Activated naive CD4-positive, alpha-beta T cell treated with anti-CD3 and anti-CD28 coated beads for 36 hours (primary cell): ENCODE measurements around the gene PARP12. TPM values are rescaled to one million over a fixed set of nuclear protein-coding genes. Genes with fewer than 3 reads are reported as not detected.
A peak's percentile ranks its signal among the peaks of the same experiment; 100 is the strongest.
"Not testable (repeated sequence)": the region's sequence is repeated elsewhere in the genome, so short reads cannot be mapped to it uniquely, and the experiment has no call there.

ENCODE experiments used
- CTCF ChIA-PET: fragments of 350-600 bp; sonication (Branson Sonifier 250); formaldehyde crosslinking; loops from one replicate; lab custom pipeline; 2021; ENCODE audit warnings: antibody characterized with exemption; lab: Charles Lee
- DNase-seq: peaks from one replicate; pipeline ENCODE4 v3.0.0-alpha.2; 2020
- H3K27ac Mint-ChIP-seq: one replicate; pipeline ENCODE4 v1.8.0; 2021; ENCODE audit warnings: mild to moderate bottlenecking, mixed read lengths
- H3K27me3 Mint-ChIP-seq: one replicate; pipeline ENCODE4 v1.8.0; 2021; ENCODE audit warnings: low read depth, mixed read lengths
- H3K36me3 Mint-ChIP-seq: one replicate; pipeline ENCODE4 v1.8.0; 2021; ENCODE audit warnings: low read depth, mixed read lengths
- H3K4me1 Mint-ChIP-seq: one replicate; pipeline ENCODE4 v1.8.0; 2021; ENCODE audit warnings: low read depth, mixed read lengths
- H3K4me3 Mint-ChIP-seq: one replicate; pipeline ENCODE4 v1.8.0; 2021; ENCODE audit warnings: mild to moderate bottlenecking, moderate library complexity, mixed read lengths
- H3K9me3 Mint-ChIP-seq: one replicate; pipeline ENCODE4 v1.8.0; 2021; ENCODE audit warnings: mixed read lengths
- intact Hi-C: fragments of 100-400 bp; cut with micrococcal nuclease; formaldehyde crosslinking; loops from one replicate; pipeline ENCODE4 v1.15.1; 2023
- total RNA-seq, 2 experiments: library from RNA; stranded (reverse); gene quantifications; one replicate each; pipeline ENCODE4 v1.2.3, GENCODE V29; 2021

Gene PARP12
- total RNA-seq: 10 to 100 TPM; 25.2 to 25.3 TPM

- peak within 1 kb of the TSS; percentile 81 for H3K4me3 Mint-ChIP-seq
- CTCF ChIA-PET: interaction anchor here (0.5 to 1.4 kb wide), 2 partner anchors 166 to 264 kb away, joined by 3 to 8 read pairs; no protein-coding TSS in a partner anchor
- intact Hi-C loops: loop anchor here (1.0 to 5.0 kb wide), 6 partner anchors 113 to 415 kb away; partner anchors contain the start of gene RAB19
- no peaks in the 10 kb centered on the region for H3K27me3 Mint-ChIP-seq
- peaks cover 18% of the 10 kb centered on the region for H3K9me3 Mint-ChIP-seq
- H3K27ac Mint-ChIP-seq: no peak within 1 kb of the TSS
- H3K36me3 Mint-ChIP-seq: peaks cover 10% of the 10 kb centered on the region
- peak; percentile 76 for DNase-seq
- peaks cover 35% of the 10 kb centered on the region for H3K4me1 Mint-ChIP-seq
Observed at GRCh38 chr7:140062528-140063299, at the start of gene PARP12. TSS of gene PARP12 (minus strand) at chr7:140062951. CDS start at chr7:140062847, 104 bp downstream.

- intact Hi-C loops, H3K4me3 Mint-ChIP-seq, H3K27me3 Mint-ChIP-seq, H3K9me3 Mint-ChIP-seq, H3K4me1 Mint-ChIP-seq, H3K27ac Mint-ChIP-seq, DNase-seq: not testable (repeated sequence)
- CTCF ChIA-PET: interaction anchor here (0.9 kb wide), 1 partner anchor 11 kb away, joined by 3 read pairs; no protein-coding TSS in a partner anchor
- peaks cover 38% of the 10 kb centered on the region for H3K36me3 Mint-ChIP-seq
Observed at GRCh38 chr7:140108777-140109176, 46.0 kb upstream of the PARP12 start.

GRCh38 chr7:140096459-140096858, 33.7 kb upstream of the PARP12 start:
- intact Hi-C loops: no loop called here
- DNase-seq: no peak
- Mint-ChIP-seq H3K9me3 (no peaks in the 10 kb centered on the region), H3K4me3 (no peak overlapping the region), H3K4me1 (no peaks in the 10 kb centered on the region), H3K36me3 (peaks cover 42% of the 10 kb centered on the region), H3K27ac (no peak overlapping the region), H3K27me3 (no peaks in the 10 kb centered on the region)
- CTCF ChIA-PET: no interaction called here

DNA sequence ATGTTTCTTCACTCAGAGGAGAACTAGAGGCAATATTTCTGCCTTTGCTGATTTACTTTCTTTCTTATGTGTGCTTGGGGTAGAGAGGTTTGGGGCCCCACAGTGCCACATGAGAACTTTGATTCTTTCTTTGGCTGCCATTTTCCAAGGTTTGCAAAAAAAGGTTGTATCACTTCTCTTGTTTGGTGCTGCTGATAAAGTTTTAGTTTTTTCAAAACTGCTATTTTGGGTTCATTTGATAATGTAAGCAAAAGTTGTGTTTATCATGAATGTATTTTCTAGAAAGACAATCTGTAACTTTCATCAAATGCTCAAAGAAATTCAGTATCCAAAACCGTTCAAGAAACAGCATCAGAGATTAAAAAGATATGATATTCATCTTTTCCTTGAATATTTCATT, 30.6 kb upstream of the PARP12 start:
- DNase-seq: no peak
- intact Hi-C loops: no loop called here
- H3K36me3 Mint-ChIP-seq: peaks cover 34% of the 10 kb centered on the region

DNA sequence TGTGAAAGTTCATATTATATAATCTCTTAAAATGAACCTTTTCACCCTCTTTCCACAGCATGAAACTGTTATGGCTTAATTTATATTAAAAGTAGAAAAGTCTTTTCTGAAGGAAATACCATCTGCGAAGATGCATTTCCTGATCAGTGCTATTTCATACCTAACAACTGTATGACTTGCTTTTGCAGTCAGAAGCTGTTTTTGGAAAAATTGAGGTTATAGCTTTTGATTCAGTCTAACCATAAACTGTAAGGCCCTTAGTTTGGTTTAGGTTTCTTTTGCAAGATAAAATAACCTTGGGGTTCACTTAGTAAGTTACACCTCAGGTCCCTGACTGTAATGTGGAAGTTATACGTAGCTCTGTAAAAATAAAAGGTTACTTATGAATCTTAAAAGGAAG, 22.7 kb upstream of the PARP12 start:
- no peaks in the 10 kb centered on the region for H3K27me3 Mint-ChIP-seq
- DNase-seq: no peak
- intact Hi-C loops: no loop called here
- peaks cover 33% of the 10 kb centered on the region for H3K4me1 Mint-ChIP-seq
- peak overlapping the region; percentile 33 for H3K27ac Mint-ChIP-seq
- no peak overlapping the region for H3K4me3 Mint-ChIP-seq
- H3K36me3 Mint-ChIP-seq: no peaks in the 10 kb centered on the region
- no peaks in the 10 kb centered on the region for H3K9me3 Mint-ChIP-seq
- CTCF ChIA-PET: no interaction called here

More for the DNA sequence above, 30.6 kb upstream of the PARP12 start:
- no peak overlapping the region for H3K4me3 Mint-ChIP-seq
- H3K27ac Mint-ChIP-seq: peak overlapping the region; percentile 2
- H3K9me3 Mint-ChIP-seq: no peaks in the 10 kb centered on the region
- no peaks in the 10 kb centered on the region for H3K27me3 Mint-ChIP-seq
- H3K4me1 Mint-ChIP-seq: no peaks in the 10 kb centered on the region
- CTCF ChIA-PET: no interaction called here

DNA sequence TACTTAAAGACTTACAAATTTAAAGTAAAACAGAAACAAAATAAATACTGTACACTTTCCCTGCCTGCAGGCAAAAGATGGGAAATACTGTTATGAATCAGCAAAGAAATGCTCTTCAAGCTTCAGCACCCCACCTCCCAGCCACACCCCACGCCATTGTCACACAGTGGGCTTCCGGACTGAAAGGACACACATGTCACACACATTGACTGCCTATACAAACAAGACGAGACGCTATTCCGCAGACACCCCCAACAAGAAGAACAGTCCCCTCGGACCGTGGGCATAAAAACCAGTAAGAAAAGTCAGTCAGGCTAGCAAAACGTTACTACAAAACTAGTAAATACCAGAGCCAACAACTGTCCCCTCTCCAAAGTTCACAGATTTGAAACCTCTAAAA, 22.2 kb upstream of the PARP12 start:
- Mint-ChIP-seq H3K36me3 (no peaks in the 10 kb centered on the region), H3K27ac (peak overlapping the region; percentile 5), H3K9me3 (no peaks in the 10 kb centered on the region), H3K4me3 (no peak overlapping the region), H3K27me3 (no peaks in the 10 kb centered on the region), H3K4me1 (peaks cover 33% of the 10 kb centered on the region)
- intact Hi-C loops: no loop called here
- DNase-seq: peak; percentile 60
- CTCF ChIA-PET: no interaction called here

GRCh38 chr7:140084142-140084655, 21.4 kb upstream of the PARP12 start:
- no peak overlapping the region for H3K27ac Mint-ChIP-seq
- no peak overlapping the region for H3K4me3 Mint-ChIP-seq
- CTCF ChIA-PET: no interaction called here
- no peaks in the 10 kb centered on the region for H3K27me3 Mint-ChIP-seq
- no peaks in the 10 kb centered on the region for H3K36me3 Mint-ChIP-seq
- DNase-seq: peak; percentile 33
- intact Hi-C loops: no loop called here
- H3K9me3 Mint-ChIP-seq: no peaks in the 10 kb centered on the region
- peaks cover 33% of the 10 kb centered on the region for H3K4me1 Mint-ChIP-seq

GRCh38 chr7:140082770-140083169, 20.0 kb upstream of the PARP12 start:
- CTCF ChIA-PET: interaction anchor here (0.6 kb wide), 1 partner anchor 124 kb away, joined by 3 read pairs; no protein-coding TSS in a partner anchor
- no peak overlapping the region for H3K4me3 Mint-ChIP-seq
- H3K27ac Mint-ChIP-seq: no peak overlapping the region
- intact Hi-C loops: no loop called here
- no peaks in the 10 kb centered on the region for H3K27me3 Mint-ChIP-seq
- DNase-seq: no peak
- peaks cover 35% of the 10 kb centered on the region for H3K4me1 Mint-ChIP-seq
- no peaks in the 10 kb centered on the region for H3K9me3 Mint-ChIP-seq
- no peaks in the 10 kb centered on the region for H3K36me3 Mint-ChIP-seq

DNA sequence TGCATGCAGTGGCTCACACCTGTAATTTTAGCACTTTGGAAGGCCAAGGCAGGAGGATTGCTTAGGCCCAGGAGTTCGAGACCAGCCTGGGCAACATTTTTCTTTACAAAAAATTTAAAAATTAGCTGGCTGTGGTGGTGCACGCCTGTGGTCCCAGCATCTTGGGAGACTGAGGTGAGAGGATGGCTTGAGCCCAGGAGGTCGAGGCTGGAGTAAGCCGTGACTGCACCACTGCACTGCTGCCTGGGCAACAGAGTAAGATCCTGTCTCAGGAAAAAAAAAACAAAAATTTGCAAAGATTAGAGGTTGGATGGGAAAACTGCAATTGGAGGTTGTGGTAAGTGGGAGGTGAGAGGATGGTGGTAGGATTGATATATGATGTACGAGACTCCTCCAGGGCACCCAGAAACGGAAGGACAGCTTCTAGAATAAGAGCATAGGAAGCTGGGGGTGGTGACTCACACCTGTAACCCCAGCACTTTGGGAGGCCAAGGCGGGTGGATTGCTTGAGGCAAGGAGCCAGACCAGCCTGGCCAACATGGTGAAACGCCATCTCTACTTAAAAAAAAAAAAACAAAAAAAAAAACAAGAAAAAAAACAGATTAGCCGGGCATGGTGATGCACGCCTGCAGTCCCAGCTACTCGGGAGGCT, 19.1 kb upstream of the PARP12 start:
- peaks cover 31% of the 10 kb centered on the region for H3K4me1 Mint-ChIP-seq

DNA sequence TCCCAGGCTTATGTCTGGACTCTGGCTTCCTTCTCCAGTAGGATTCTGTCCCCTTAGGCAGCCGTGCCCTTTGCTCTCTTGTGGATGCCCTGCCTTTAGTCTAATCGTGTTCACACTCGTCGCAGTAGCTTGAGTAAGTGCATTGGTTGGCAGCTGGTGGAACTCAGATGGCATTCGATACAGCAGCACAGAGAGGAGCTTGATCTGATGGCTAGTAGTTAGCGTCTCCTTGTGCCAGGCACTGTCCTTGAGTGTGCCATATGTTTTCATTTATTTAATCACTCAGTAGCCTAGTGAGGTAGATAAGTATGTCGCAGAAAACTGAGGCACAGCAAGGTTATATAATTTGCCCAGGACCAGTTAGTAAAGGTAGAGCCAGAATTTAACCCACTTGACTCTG, 18.2 kb upstream of the PARP12 start:
- Mint-ChIP-seq H3K27me3 (no peaks in the 10 kb centered on the region), H3K36me3 (no peaks in the 10 kb centered on the region), H3K9me3 (no peaks in the 10 kb centered on the region), H3K27ac (no peak overlapping the region), H3K4me1 (peaks cover 25% of the 10 kb centered on the region), H3K4me3 (no peak overlapping the region)
- no peak for DNase-seq
- CTCF ChIA-PET: no interaction called here
- intact Hi-C loops: no loop called here

More for the DNA sequence above, 19.1 kb upstream of the PARP12 start:
- Mint-ChIP-seq H3K4me3 (no peak overlapping the region), H3K27me3 (no peaks in the 10 kb centered on the region), H3K27ac (no peak overlapping the region), H3K36me3 (no peaks in the 10 kb centered on the region), H3K9me3 (no peaks in the 10 kb centered on the region)
- DNase-seq: no peak
- CTCF ChIA-PET: no interaction called here
- intact Hi-C loops: no loop called here

- no peak overlapping the region for H3K4me3 Mint-ChIP-seq
- no peaks in the 10 kb centered on the region for H3K27me3 Mint-ChIP-seq
- intact Hi-C loops: no loop called here
- peaks cover 9% of the 10 kb centered on the region for H3K4me1 Mint-ChIP-seq
- DNase-seq: no peak
- CTCF ChIA-PET: interaction anchor here (1.1 kb wide), 1 partner anchor 9 kb away, joined by 5 read pairs; no protein-coding TSS in a partner anchor
- H3K27ac Mint-ChIP-seq: no peak overlapping the region
- no peaks in the 10 kb centered on the region for H3K9me3 Mint-ChIP-seq
- no peaks in the 10 kb centered on the region for H3K36me3 Mint-ChIP-seq
Observed at GRCh38 chr7:140079121-140079536, 16.4 kb upstream of the PARP12 start.

DNA sequence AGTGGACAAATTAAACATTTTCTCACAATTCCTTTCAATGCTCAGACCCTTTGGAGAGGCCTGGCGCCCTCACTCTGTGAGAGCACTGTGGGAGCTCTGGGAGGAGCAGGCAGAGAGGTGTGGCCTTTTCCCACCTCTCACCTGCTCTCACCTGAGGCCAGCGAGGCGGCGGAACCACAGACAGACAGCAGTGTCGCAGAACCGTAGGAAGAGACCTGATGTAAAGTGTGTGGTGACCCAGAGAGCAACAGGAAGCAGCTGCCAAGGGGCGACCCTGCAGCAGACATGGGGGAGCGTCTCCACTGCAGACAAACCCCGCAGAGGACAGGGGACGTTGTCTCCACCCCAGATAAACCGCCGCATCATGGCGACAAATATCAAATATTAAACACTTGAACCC, 15.6 kb upstream of the PARP12 start:
- Mint-ChIP-seq H3K4me1 (peaks cover 2% of the 10 kb centered on the region), H3K27ac (no peak overlapping the region), H3K9me3 (no peaks in the 10 kb centered on the region), H3K36me3 (no peaks in the 10 kb centered on the region), H3K27me3 (no peaks in the 10 kb centered on the region), H3K4me3 (no peak overlapping the region)
- intact Hi-C loops: no loop called here
- no peak for DNase-seq
- CTCF ChIA-PET: no interaction called here
